HG03025 (cell line): ENCODE measurements around the gene DCAF6.

Source experiments
- ATAC-seq: cut with Tn5 transposase; IDR thresholded peaks from one replicate; pipeline ENCODE4 v1.9.1; 2021; ENCODE audit warnings: mild to moderate bottlenecking, moderate library complexity; ENCODE audit not compliant: unreplicated experiment, low FRiP score

The DCAF6 gene

GRCh38 chr1:168082008-168082876 lies 145.8 kb downstream of the DCAF6 start:
- ATAC-seq = peak; percentile 78

- no peak for ATAC-seq
These were observed 147.2 kb downstream of the DCAF6 start for GRCh38 chr1:168083456-168084325.

GRCh38 chr1:168084396-168085231 lies 148.1 kb downstream of the DCAF6 start:
- ATAC-seq = no peak

GRCh38 chr1:168085401-168085872 lies 149.0 kb downstream of the DCAF6 start:
- ATAC-seq = no peak

GRCh38 chr1:168086438-168086837 lies 150.0 kb downstream of the DCAF6 start:
- no peak for ATAC-seq

- ATAC-seq = no peak
These were observed 151.2 kb downstream of the DCAF6 start for GRCh38 chr1:168087696-168088095.

- ATAC-seq = no peak
These were observed 152.2 kb downstream of the DCAF6 start for GRCh38 chr1:168088511-168089325.

- ATAC-seq = no peak
These were observed 153.0 kb downstream of the DCAF6 start for GRCh38 chr1:168089326-168089978.

GRCh38 chr1:168089979-168090337 lies 153.5 kb downstream of the DCAF6 start:
- ATAC-seq = no peak

- no peak for ATAC-seq
These were observed 153.9 kb downstream of the DCAF6 start for GRCh38 chr1:168090395-168090794.

GRCh38 chr1:168091063-168091462 lies 154.6 kb downstream of the DCAF6 start:
- ATAC-seq = no peak

- ATAC-seq = no peak
These were observed 155.5 kb downstream of the DCAF6 start for GRCh38 chr1:168091720-168092550.

GRCh38 chr1:168092566-168093355 lies 156.3 kb downstream of the DCAF6 start:
- no peak for ATAC-seq

- no peak for ATAC-seq
These were observed 157.1 kb downstream of the DCAF6 start for GRCh38 chr1:168093616-168094015.

GRCh38 chr1:168095476-168095875 lies 159.0 kb downstream of the DCAF6 start:
- ATAC-seq = no peak

GRCh38 chr1:168096296-168097165 lies 160.0 kb downstream of the DCAF6 start:
- no peak for ATAC-seq
